Fibroblast of the conjunctiva (primary cell): Measurements from ENCODE around the gene KLHL18.
"Not testable (repeated sequence)": the region's sequence is repeated elsewhere in the genome, so short reads cannot be mapped to it uniquely, and the experiment has no call there.

ENCODE experiments used
- DNase-seq: peaks from one replicate; pipeline ENCODE4 v3.0.0-alpha.2; 2010; ENCODE audit warnings: low read depth

Gene KLHL18

DNA sequence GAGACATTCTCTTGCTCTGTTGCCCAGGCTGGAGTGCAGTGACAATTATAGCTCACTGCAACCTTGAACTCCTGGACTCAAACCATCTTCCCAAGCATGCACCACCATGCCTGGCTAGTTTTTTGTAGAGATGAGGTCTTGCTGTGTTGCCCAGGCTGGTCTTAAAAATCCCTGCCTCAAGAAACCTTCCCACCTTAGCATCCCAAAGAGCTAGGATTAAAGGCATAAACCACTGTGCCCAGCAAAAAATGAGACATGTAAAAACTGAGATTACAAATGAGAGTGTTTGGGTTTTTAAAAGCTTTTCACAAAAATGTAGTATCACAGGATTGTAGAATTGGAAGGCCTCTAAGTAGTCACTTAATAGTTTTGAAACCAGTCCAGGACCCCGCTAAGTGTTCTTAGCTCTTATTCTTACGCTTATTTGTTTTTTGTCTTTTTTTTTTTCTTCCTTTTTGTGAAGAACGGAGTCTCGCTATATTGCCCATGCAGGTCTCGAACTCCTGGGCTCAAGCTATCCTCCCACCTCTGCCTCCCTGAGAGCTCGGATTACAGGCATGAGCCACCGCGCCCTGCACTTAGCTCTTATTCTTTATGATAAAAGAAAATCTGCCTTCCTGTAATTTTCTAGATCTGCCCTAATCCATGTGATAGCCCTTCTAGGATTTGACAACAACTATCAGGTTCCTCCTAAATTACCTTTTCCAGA, 31.5 kb downstream of the KLHL18 start:
- DNase-seq, result no peak

DNA sequence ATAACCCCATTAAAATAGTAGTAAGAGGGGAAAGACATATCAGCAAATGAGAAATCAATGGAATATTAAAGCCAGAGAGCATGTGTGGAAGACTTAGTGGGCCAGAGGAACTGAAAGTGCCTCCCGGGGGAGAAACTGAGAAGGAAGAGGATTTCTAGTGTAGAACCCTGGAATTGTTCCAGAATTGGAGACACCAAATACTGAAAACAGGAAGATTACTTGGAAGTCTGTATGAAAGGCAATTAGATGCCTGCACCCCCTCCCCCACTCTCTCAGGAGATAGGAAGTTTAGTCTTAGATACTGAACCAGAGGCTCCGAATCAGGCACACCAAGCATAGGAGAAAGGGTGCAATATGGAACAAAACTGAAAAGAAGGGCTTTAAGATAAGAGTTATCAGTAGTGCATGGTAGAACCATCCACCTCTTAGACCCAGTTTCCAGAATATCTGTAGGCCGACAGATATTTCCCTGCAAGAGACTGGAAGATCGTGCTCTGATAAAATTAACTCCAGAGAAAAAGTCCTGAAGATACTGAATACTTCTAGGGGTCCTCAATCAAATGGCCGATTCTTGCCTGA, 32.4 kb downstream of the KLHL18 start:
- DNase-seq, result no peak

DNA sequence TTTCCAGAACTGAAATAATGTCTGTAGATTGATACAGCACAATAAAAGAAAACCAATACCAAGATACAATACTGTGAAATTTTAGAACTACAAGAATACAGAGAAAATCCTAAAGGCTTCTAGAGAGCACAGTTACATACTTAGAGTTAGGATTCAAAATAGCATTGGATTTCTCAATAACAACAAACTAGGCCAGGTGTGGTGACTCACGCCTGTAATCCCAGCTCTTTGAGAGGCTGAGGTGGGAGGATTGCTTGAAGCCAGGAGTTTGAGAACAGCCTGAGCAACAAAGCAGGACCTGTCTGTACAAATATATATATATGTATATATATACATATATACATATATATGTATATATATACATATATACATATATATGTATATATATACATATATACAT, 33.4 kb downstream of the KLHL18 start:
- not testable (repeated sequence) for DNase-seq

DNA sequence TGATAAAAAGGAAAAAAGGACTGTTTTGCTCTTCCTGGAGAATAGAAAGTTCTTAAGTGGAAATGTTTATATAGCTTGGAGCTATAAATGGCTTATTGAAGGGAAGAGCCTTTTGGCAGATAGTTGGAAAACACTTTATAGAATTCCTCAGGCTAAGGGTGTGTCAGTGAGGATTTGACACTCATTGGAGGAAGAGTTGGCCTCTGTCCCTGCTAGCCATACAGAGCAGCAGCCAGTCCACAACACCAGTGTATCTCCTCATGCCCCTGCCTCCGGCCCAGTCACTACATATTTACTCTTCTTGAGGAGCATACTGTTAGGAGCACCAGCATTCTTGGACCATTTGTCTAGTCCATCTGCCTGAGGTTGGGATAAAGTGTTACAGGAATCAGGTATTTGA, 36.2 kb downstream of the KLHL18 start:
- no peak for DNase-seq

DNA sequence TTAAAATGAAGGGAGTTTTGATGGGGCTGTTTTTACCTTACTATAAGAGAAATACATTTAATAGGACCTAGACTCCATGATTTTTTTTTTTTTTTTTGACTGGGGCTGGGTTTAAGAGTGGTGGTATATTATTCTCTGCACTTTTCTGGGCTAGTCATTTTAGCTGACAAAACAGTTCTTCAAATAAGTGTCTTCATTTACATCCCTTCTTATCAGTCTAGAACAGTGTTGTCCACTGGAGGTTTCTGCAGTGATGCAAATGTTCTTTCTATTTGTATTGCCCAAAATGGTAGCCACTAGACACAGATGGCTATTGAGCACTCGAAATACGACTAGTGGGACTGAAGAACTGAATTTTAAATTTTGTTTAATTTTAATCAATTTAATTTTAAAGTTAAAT, 37.2 kb downstream of the KLHL18 start:
- DNase-seq, result no peak

DNA sequence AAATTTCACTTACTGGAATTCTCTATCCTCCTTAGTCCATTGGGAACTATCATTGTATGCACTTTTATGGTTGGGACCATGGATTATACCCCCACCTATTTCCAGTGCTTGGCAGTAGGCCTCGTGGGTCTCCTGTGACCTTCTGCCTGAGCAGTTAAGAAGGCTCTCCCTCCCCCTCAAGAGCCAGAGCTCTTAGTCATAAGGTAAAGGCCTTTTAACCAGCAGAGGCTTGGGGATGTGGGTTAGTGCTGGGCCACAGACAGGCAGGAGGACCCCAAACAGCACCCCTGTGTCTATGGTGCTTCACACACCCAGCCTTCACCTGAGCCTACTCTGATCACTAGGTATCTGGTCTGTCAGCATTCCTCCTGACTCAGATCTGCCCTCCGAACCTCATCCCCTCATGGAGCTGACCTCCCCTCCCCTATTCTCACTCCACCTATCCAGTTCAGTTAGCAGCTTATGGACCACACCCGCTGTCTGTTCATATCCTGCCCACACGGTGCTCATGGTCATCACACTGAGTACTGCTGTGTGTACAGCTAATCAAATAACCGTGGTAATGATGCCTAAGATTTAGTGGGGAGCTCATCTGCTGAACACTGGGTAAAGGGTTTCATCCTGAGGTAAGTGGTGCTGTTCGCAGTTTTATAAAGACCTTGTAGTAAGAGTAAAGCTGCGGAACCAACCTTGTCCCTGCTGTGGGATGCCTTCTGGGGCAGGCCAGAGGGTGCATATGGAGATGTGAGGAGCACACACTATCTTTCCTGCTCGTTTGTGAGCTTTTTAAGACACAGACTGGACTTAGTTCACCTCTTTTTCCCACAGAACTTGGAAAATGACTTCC, 40.9 kb downstream of the KLHL18 start:
- DNase-seq, result no peak

DNA sequence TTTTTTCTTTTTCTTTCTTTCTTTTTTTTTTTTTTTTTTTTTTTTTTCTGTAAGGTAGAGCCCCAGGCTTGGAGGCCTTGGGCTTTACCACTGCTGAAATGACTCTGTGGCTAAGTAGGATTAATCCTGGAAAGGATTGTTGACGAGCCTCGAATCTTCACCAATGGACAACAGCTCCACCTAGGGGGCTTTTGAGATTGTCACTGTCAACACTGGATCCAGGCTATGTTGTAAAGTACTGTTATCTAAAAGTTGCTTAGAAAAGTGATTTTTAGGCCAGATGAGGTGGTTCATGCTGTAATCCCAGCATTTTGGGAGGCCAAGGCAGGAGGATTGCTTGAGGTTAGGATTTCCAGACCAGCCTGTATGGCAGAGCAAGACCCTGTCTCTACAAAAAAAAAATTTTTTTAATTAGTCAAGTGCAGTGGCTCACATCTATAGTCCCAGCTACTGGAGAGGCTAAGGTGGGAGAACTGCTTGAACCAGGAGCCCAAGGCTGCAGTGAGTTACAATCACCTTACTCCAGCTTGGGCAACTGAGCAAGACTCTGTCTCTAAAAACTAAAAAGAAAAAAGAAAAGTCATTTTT, 41.6 kb downstream of the KLHL18 start:
- peak; percentile 74 for DNase-seq

DNA sequence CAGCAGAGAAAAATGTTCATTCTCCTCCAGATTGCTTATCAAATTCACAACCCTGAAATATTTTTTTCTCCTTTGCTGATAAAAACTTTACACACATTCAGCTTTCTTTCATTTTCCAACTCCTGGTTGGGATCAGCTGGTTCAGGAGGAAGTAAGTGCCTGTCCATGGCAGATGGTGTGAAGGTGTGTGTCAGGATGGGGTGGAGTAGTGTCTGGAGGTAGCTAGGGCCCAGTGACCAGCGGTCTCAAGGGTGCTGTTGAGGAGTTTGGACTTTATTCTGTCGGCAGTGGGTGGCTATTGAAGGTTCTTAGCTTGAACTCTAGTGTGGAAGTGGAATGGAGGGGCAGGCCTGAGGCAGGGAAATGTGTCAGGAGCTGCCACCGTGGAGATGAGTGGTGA, 51.2 kb downstream of the KLHL18 start:
- no peak for DNase-seq

DNA sequence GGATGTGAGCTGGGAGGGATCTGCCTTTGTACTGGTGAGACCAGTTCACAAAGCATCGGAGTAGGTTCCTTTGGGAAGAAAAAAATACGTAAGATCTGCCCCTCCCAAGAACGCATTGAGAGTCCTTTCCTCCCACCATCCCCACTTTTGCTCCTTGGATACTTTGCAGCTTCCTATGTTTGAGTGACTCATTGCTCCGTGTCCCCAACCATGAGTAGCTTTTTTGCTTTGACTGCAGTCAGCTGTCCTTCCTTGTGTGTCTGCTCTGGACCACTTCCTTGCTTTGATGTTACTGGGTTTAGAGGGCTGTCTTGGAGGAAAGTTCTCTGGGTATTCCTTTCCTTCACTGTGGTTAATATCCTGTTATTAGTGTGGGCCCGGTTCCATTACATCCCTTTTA, 54.9 kb downstream of the KLHL18 start:
- DNase-seq, result no peak

DNA sequence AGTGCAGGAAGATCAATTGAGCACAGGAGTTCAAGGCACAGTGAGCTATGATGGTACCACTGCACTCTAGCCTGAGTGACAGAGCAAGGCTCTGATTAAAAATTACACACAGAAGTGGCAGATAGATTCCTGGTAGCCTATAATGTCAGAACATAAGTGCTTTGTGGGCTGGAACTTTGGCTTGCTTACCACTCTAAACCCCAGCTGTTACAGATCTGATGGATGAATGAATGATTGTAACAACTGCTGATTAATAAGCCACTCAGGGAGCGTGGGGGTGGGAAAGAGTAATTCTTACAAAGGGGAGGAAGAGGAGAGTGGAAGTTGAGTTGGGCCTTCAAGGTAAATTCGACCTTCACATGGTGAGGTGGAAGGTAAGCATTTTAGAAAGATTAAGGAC, 57.2 kb downstream of the KLHL18 start:
- no peak for DNase-seq

DNA sequence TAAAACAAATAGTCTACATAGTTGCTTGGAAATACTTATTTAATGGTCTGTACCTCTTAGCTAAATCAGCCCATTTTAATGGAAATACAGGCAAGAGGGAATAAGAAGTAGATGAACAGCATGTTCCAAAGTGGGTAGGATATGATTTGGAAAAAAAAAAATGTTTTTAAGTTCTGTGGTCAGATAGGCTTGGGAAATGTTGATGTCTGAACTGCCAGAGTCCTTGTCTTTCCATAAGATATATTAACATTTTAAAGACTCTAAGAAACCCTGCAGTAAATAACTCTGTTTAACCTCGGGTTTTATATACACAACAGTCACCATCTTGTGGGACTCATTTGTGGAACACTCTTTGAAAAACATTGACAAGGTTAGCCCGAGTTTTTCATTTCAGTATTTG, 58.1 kb downstream of the KLHL18 start:
- DNase-seq, result no peak

DNA sequence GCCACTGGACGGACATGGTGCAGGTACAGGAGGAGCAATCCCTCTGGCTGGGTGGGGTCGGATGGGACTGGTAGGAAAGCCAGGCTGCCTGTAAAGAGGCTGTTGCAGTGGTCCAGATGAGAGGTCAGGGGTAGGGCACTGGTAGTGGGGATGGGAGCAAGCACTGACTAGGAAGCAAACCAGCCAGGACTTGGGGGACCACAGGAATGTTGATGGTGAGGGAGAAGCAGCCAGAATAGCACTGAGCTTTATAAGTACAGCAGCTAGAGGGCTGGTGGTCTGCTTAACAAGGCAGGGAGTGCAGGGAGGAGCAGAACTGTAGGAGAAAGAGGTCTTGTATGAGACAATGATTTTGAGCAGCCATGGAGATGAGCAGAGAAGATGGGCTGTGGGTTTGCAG, 59.4 kb downstream of the KLHL18 start:
- no peak for DNase-seq

DNA sequence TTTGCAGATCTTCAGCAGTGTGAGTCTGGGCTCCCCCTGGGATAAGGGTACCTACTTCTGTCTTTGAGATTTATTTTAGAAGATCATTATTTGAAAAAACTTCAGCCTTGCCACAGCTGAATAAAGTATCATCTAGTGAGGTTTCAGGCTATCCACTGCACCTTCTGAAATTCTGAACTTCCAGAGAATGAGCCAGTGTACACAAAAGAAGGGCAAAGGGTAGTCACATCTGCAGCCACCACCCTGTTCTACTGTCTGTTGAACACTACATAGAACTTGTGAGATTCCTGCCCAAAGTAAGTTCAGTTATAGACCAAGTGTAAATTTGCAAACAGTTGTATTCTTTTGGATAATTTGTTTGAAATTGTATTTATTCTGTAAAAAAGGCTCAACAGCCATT, 60.1 kb downstream of the KLHL18 start:
- no peak for DNase-seq

DNA sequence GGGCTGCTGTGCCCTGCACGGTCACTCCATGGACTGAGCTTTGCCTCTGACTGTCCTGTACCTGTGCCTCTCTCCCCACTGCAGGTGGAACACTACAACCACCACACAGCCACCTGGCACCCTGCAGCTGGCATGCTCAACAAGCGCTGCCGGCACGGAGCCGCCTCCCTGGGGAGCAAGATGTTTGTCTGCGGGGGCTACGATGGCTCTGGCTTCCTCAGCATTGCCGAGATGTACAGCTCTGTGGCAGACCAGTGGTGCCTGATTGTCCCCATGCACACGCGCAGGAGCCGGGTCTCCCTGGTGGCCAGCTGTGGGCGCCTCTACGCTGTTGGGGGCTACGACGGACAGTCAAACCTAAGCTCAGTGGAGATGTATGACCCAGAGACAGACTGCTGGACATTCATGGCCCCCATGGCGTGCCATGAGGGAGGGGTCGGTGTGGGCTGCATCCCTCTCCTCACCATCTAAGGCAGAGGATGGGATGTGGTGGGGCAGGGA, 60.8 kb downstream of the KLHL18 start:
- DNase-seq, result no peak

DNA sequence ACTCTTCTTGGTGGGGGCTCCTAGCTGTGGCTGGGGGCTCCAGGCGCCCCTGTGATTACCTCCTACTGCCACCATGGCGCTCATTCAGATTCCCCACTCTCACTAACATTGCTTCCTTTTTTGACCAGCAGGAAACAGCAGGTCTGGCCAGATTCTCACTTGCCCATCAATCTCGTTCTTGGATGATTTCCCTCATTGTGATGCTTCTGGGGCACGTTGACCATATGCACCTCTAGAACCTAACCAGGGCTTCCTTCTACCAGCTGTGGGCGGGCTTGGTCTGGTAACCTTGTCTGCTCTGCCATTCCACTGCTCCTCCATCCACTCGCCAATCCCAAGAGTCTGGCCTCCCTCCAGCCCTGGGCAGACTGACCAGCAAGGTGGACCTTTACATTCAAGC, 62.2 kb downstream of the KLHL18 start:
- DNase-seq, result no peak

DNA sequence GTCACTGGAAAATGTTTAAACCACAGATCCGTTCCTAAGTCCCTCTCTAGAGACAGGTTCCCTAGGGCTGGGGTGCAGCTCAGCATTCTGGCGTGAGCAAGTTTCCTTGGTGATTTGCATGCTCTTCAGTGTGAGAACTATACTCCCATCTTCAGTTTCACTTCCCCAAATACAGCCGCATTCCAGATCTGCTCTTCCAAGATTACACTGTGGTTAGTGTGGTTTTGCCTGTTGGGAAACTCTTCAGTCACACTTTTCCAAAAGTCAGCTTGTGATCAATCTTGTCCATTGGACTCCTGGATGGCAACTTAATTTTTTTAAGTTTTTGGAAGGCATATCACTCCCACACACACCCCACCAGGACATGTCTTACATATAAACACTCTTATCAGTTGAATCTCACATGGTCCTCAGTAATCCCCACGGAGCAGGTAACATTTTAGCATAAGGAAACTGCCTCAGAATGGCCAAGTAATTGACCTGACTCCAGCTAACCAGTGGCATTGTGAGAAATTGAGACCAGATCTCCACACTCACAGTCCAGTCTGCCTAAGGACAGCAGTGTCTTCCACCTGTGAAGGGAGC, 64.6 kb downstream of the KLHL18 start:
- DNase-seq, result no peak

DNA sequence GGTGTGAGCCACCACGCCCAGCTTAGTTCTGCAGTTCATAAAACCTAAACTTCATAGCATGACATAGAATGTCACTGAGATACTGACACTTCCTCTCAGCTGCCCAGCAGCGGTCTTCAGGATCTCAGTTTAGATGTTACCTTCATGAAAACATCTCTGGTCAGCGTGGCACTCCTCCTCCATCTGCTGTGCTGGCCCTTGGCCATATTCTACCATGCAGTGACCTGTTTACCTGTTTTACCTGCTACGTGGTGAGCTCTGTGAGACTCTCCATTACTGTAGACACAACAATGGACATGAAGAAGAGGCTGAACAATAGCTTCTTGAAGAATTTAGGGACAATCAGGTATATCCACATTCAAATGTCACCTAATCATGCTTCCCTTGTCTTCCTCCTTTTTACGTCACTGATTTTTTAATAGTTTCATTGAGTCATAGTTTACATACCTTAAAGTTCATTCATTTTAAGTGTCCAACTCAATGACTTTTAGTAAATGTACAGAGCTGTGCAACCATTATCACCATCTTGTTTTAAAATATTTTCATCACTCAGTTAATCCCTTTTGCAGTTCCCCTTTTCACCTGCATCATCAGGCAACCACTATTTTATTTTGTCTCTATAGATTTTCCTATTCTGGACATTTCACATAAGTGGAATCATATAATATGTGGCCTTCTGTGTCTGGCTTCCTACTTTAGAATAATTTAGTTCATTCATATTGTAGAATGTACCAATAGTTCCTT, 65.8 kb downstream of the KLHL18 start:
- no peak for DNase-seq

DNA sequence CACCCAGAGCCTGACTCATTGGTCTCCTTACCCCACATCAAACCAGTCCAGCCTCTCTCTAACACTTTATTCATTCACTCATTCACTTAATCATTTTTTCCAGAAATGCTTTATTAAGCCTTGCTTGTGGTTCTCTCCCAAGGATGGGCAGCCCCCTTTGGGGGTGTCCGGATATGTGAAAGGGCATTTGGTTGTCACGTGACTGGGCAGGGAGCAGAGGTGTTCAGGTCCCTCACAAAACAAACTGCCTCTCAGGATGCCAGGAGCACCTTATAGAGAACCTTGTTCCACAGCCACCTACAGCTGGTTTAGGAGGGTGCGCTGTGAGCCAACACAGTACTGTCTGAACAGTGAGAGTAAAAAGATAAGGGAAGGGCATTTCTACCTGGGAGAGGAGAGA, 72.3 kb downstream of the KLHL18 start:
- DNase-seq, result no peak

DNA sequence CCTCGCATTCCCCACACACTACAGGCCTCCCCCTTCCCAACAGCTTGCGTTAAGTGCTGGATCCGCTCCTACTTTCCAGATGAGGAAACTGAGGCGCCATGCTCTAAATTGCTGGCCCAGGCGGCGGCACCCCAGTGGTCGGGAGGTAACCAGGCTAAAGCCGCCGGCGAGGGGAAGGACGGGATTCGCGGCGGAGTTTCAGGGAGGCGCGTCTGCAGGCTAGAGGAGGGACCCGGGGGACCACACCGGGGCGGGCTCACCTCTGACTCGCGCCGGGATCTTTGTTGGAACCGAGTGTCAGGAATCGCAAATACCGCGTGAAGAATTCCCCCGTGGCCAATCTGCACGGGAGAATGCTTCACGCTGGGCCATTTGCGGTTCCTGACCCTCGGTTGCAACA, 73.5 kb downstream of the KLHL18 start:
- DNase-seq, result no peak

DNA sequence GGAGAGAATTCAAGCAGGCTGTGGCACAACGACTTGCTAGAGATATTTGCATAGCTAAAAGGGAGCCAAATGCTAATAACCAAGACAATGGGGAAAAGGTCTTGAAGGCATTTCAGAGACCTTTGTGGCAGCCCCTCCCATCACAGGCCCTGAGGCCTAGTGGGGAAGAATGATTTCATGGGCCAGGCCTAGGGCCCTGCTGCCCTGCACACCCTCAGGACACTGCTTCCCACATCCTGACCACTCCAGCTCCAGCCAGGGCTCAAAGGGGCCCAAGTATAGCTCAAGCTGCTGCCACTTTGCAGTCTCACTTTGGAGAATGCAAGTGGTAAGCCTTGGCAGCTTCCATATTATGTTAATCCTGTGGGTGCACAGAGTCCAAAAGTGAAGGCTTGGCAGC, 76.6 kb downstream of the KLHL18 start:
- DNase-seq, result no peak

DNA sequence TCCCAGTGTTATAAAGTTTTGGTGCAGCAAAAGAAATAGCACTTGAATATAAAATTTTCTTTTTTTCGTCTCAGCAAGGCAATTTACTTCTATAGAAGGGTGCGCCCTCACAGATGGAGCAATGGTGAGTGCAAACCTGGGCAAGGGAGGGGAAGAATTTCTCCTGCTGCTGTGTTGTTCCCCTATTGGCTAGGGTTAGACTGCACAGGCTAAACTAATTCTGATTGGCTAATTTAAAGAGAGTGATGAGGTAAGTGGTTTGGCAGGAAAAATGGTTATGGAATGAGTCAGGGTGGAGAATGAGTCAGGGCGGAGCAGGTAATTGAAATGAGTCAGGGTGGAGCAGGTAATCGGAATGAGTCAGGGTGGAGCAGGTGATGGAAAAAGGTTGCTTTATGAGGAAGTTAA, 77.4 kb downstream of the KLHL18 start:
- DNase-seq, result not testable (repeated sequence)

DNA sequence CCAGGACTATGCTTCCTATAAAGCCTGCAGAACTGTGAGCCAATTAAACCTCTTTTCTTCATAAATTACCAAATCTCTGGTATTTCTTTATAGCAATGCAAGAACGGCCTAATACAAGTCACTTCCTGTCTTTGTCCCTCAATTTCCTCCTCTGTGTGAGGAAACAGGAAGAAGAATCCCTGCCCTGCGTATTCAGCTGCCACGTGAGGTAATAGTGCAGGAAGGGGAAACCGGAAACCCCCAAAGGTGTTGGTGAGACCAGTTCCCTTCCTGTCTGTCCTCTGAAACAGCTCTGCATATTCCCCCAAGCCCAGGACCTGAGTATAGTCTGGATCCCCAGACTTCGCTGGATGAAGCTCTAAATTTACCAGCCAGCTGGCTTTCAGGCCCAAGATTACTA, 80.0 kb downstream of the KLHL18 start:
- no peak for DNase-seq
